H1 (cell line): ENCODE data around the gene CUEDC2. TPM values are rescaled to one million over a fixed set of nuclear protein-coding genes. Genes with fewer than 3 reads are reported as not detected.

Source experiments
- CTCF ChIA-PET: fragments of 300-600 bp; sonication (Branson Sonifier 250); formaldehyde crosslinking; loops from one replicate; lab custom pipeline; 2021; ENCODE audit not compliant: partially characterized antibody; lab: Charles Lee
- POLR2A ChIA-PET: fragments of 300-600 bp; sonication (Branson Sonifier 250); formaldehyde crosslinking; loops from one replicate; lab custom pipeline; 2021; ENCODE audit warnings: inconsistent platforms; ENCODE audit not compliant: partially characterized antibody; lab: Charles Lee
- DNase-seq, 2 experiments: peaks; one replicate each; pipeline versions ENCODE4 v3.0.0 to v3.0.0-alpha.2; 2010 to 2022; ENCODE audit warnings: low spot score in 2 of 2, low read depth in 1 of 2, mixed read lengths in 1 of 2
- FAIRE-seq: peaks from 2 replicates; lab custom pipeline; 2011; peaks lifted over from hg19 to GRCh38; lab: Jason Lieb, UNC
- H2AFZ ChIP-seq: 2 replicates; pipeline ENCODE4 v1.8.1; 2012; ENCODE audit warnings: low read length, inconsistent platforms
- H2AK5ac ChIP-seq: 2 replicates; pipeline ENCODE4 v1.6.1; 2013; ENCODE audit warnings: low read depth, low read length
- H2BK120ac ChIP-seq: replicated peaks from 2 replicates; pipeline ENCODE3; 2013; ENCODE audit warnings: low read depth, low read length, inconsistent platforms
- H2BK12ac ChIP-seq: 2 replicates; pipeline ENCODE4 v1.6.1; 2013; ENCODE audit warnings: low read depth, low read length
- H2BK15ac ChIP-seq: 2 replicates; pipeline ENCODE4 v1.6.1; 2013; ENCODE audit warnings: low read length
- H2BK20ac ChIP-seq: 2 replicates; pipeline ENCODE4 v1.6.1; 2013; ENCODE audit warnings: low read length
- H2BK5ac ChIP-seq: 2 replicates; pipeline ENCODE4 v1.6.1; 2013; ENCODE audit warnings: low read depth, low read length
- H3K14ac ChIP-seq: 2 replicates; pipeline ENCODE4 v1.6.1; 2013; ENCODE audit warnings: inconsistent platforms; ENCODE audit not compliant: insufficient read length
- H3K18ac ChIP-seq: 2 replicates; pipeline ENCODE4 v1.6.1; 2013; ENCODE audit warnings: low read length; ENCODE audit errors: extremely low read depth
- H3K23ac ChIP-seq: 2 replicates; pipeline ENCODE4 v1.6.1; 2013; ENCODE audit warnings: inconsistent platforms; ENCODE audit not compliant: insufficient read length
- H3K23me2 ChIP-seq: 2 replicates; pipeline ENCODE4 v1.6.1; 2013; ENCODE audit warnings: low read depth, low read length
- H3K27ac ChIP-seq: 2 replicates; pipeline ENCODE4 v1.6.1; 2011; ENCODE audit warnings: low read depth, low read length, inconsistent platforms
- H3K27me3 ChIP-seq, 4 experiments: replicated peaks in 1 of 4; 1 replicate in 1 of 4; 2 replicates in 3 of 4; pipeline versions ENCODE4 v1.6.1 to v1.8.1; 2011 to 2013; ENCODE audit warnings: low read length in 3 of 4, mild to moderate bottlenecking in 3 of 4, inconsistent platforms in 2 of 4, mixed read lengths in 2 of 4, moderate library complexity in 1 of 4; ENCODE audit not compliant: control insufficient read depth in 3 of 4, insufficient read depth in 3 of 4; ENCODE audit errors: extremely low read depth in 1 of 4
- H3K36me3 ChIP-seq, 4 experiments: 2 replicates each; pipeline versions ENCODE4 v1.6.1 to v1.8.1; 2011 to 2013; ENCODE audit warnings: mild to moderate bottlenecking in 4 of 4, low read length in 3 of 4, moderate library complexity in 2 of 4, control low read depth in 1 of 4, inconsistent platforms in 1 of 4; ENCODE audit not compliant: insufficient read depth in 4 of 4, control insufficient read depth in 2 of 4
- H3K4ac ChIP-seq: replicated peaks from 2 replicates; pipeline ENCODE3; 2013; ENCODE audit warnings: low read length, low read depth, mixed read lengths, inconsistent platforms; ENCODE audit not compliant: insufficient read length
- H3K4me1 ChIP-seq, 4 experiments: replicated peaks in 1 of 4; 1 replicate in 1 of 4; 2 replicates in 3 of 4; pipeline versions ENCODE4 v1.6.1 to v1.8.1; 2011 to 2013; ENCODE audit warnings: low read length in 3 of 4, inconsistent platforms in 2 of 4, mixed read lengths in 1 of 4; ENCODE audit not compliant: insufficient read depth in 4 of 4, control insufficient read depth in 3 of 4
- H3K4me2 ChIP-seq, 2 experiments: 2 replicates each; pipeline versions ENCODE4 v1.6.1 to v1.8.1; 2011 to 2013; ENCODE audit warnings: low read depth in 2 of 2, low read length in 2 of 2, control low read depth in 1 of 2, inconsistent platforms in 1 of 2, mild to moderate bottlenecking in 1 of 2; ENCODE audit not compliant: insufficient read depth in 1 of 2
- H3K4me3 ChIP-seq, 4 experiments: fragments of 200-600, 300-600 bp in 1 of 4; sonication (generic), shearing (Covaris generic), sonication (Bioruptor Twin) in 1 of 4; 2 replicates each; pipeline versions ENCODE4 v1.5.1 to v1.8.1; 2011 to 2016; ENCODE audit warnings: low read length in 4 of 4, low read depth in 3 of 4, control low read depth in 2 of 4, inconsistent platforms in 2 of 4, mild to moderate bottlenecking in 2 of 4, mixed read lengths in 1 of 4, moderate library complexity in 1 of 4; ENCODE audit not compliant: insufficient read depth in 2 of 4; ENCODE audit errors: extremely low read depth in 1 of 4
- H3K56ac ChIP-seq: replicated peaks from 2 replicates; pipeline ENCODE3; 2013; ENCODE audit warnings: low read depth, mild to moderate bottlenecking, mixed read lengths, low read length, inconsistent platforms; ENCODE audit not compliant: insufficient read length
- H3K79me1 ChIP-seq: 2 replicates; pipeline ENCODE4 v1.6.1; 2013; ENCODE audit warnings: low read depth, low read length, control low read depth
- H3K79me2 ChIP-seq, 2 experiments: 2 replicates each; pipeline versions ENCODE4 v1.6.1 to v1.8.1; 2012 to 2013; ENCODE audit warnings: low read length in 2 of 2, mild to moderate bottlenecking in 2 of 2, inconsistent platforms in 1 of 2; ENCODE audit not compliant: insufficient read depth in 2 of 2, control insufficient read depth in 1 of 2
- H3K9ac ChIP-seq, 4 experiments: replicated peaks in 1 of 4; 1 replicate in 1 of 4; 2 replicates in 3 of 4; pipeline versions ENCODE4 v1.6.1 to v1.8.1; 2011 to 2013; ENCODE audit warnings: low read depth in 3 of 4, low read length in 3 of 4, control low read depth in 2 of 4, mild to moderate bottlenecking in 2 of 4, moderate library complexity in 2 of 4, inconsistent platforms in 1 of 4; ENCODE audit errors: extremely low read depth in 1 of 4
- H3K9me3 ChIP-seq, 2 experiments: 2 replicates each; pipeline versions ENCODE4 v1.6.1 to v1.8.1; 2012 to 2013; ENCODE audit warnings: mild to moderate bottlenecking in 2 of 2, moderate library complexity in 2 of 2, control low read depth in 1 of 2, inconsistent platforms in 1 of 2, low read depth in 1 of 2, low read length in 1 of 2, mixed read lengths in 1 of 2; ENCODE audit not compliant: insufficient read depth in 2 of 2
- H4K20me1 ChIP-seq, 2 experiments: replicated peaks in 1 of 2; 2 replicates each; pipeline versions ENCODE3 to v1.8.1; 2011 to 2013; ENCODE audit warnings: inconsistent platforms in 2 of 2, low read length in 2 of 2, mild to moderate bottlenecking in 1 of 2; ENCODE audit not compliant: insufficient read depth in 2 of 2, control insufficient read depth in 1 of 2
- H4K5ac ChIP-seq: 2 replicates; pipeline ENCODE4 v1.6.1; 2013; ENCODE audit warnings: low read length, low read depth, mixed read lengths, inconsistent platforms; ENCODE audit not compliant: insufficient read length
- H4K8ac ChIP-seq: 2 replicates; pipeline ENCODE4 v1.8.0; 2013; ENCODE audit warnings: mild to moderate bottlenecking, moderate library complexity, low read length, inconsistent platforms; ENCODE audit not compliant: insufficient read depth; ENCODE audit errors: extremely low read depth
- H4K91ac ChIP-seq: replicated peaks from 2 replicates; pipeline ENCODE3; 2013; ENCODE audit warnings: low read length, mixed read lengths, inconsistent platforms; ENCODE audit not compliant: insufficient read length
- EZH2 ChIP-seq: fragments of 200-600 bp; sonication (generic); IDR thresholded peaks from 2 replicates; pipeline ENCODE4 v1.7.1; 2012; ENCODE audit warnings: low read depth, mild to moderate bottlenecking, moderate library complexity, low read length, inconsistent platforms; ENCODE audit not compliant: severe bottlenecking
- HDAC2 ChIP-seq, 2 experiments: fragments of 300-600 bp in 1 of 2; sonication (generic) in 1 of 2; IDR thresholded peaks; 2 replicates each; pipeline ENCODE4 v1.6.1; 2011 to 2012; ENCODE audit warnings: low read depth in 2 of 2, low read length in 2 of 2, mild to moderate bottlenecking in 2 of 2, moderate library complexity in 2 of 2, borderline replicate concordance in 1 of 2, inconsistent platforms in 1 of 2
- KDM4A ChIP-seq: IDR thresholded peaks from one replicate; pipeline ENCODE4 v1.7.1; 2012; ENCODE audit warnings: low read depth, mild to moderate bottlenecking, moderate library complexity, low read length, inconsistent platforms; ENCODE audit not compliant: severe bottlenecking
- POLR2A ChIP-seq, 2 experiments: IDR thresholded peaks; 1 replicate in 1 of 2; 2 replicates in 1 of 2; pipeline ENCODE4 v1.6.1; 2011; ENCODE audit warnings: low read depth in 2 of 2, low read length in 2 of 2, mild to moderate bottlenecking in 2 of 2; ENCODE audit errors: control extremely low read depth in 1 of 2
- RFX5 ChIP-seq: IDR thresholded peaks from 2 replicates; pipeline ENCODE4 v1.6.1; 2011; ENCODE audit warnings: low read depth, low read length, improper control_type of control experiment, borderline replicate concordance
- RNF2 ChIP-seq: fragments of 200-900, 300-1000 bp; sonication (generic); IDR thresholded peaks from 2 replicates; pipeline ENCODE4 v1.7.1; 2016; ENCODE audit warnings: borderline replicate concordance, low read depth, mild to moderate bottlenecking, antibody characterized with exemption, low read length; ENCODE audit not compliant: poor library complexity, severe bottlenecking; ENCODE audit errors: missing control alignments
- SIX5 ChIP-seq: IDR thresholded peaks from 2 replicates; pipeline ENCODE4 v1.6.1; 2011; ENCODE audit warnings: mild to moderate bottlenecking, low read depth, low read length
- SUZ12 ChIP-seq: fragments of 200-600 bp; sonication (generic); IDR thresholded peaks from 2 replicates; pipeline ENCODE4 v1.6.1; 2012; ENCODE audit warnings: mild to moderate bottlenecking, inconsistent platforms, low read length, moderate library complexity, mixed read lengths
- WGBS, 2 experiments: shearing (Covaris generic) in 1 of 2; methylation state at CpG; one replicate each; pipeline versions ENCODE4 v1.1.6 to v1.1.7; 2013 to 2015; ENCODE audit warnings: low lambda C conversion rate in 2 of 2, mixed read lengths in 2 of 2, inconsistent platforms in 1 of 2, low coverage in 1 of 2, missing lambda C conversion rate in 1 of 2; ENCODE audit not compliant: insufficient replicate concordance in 2 of 2, insufficient coverage in 1 of 2, insufficient read length in 1 of 2; ENCODE audit errors: extremely low coverage in 1 of 2, missing lambda C conversion rate in 1 of 2; 5-methylcytosine and 5-hydroxymethylcytosine counted together
- polyA plus RNA-seq, 7 experiments: library from polyadenylated mRNA; depleted of rRNA in 3 of 7; stranded (reverse) in 5 of 7; unstranded in 2 of 7; fragments of >200 nt in 5 of 7; fragments of 200-250 nt in 2 of 7; gene quantifications; 1 replicate in 5 of 7; 2 replicates in 1 of 7; 4 replicates in 1 of 7; pipeline versions ENCODE4 v1.2.1 to v1.2.3, GENCODE V29; 2011 to 2013; ENCODE audit warnings: missing spikeins in 2 of 7, mixed read lengths in 2 of 7
- total RNA-seq: library from RNA; stranded (reverse); fragmentation: NEBNext Ultra II Directional; extraction: Animal tissue kit (Norgen Biotek cat#: 25700); gene quantifications from 2 replicates; pipeline ENCODE4 v1.2.1, GENCODE V29; 2021
- TF ChIP-seq, protein P1 (sequence below): IDR thresholded peaks from 2 replicates; pipeline ENCODE4 v1.6.1; 2011; ENCODE audit warnings: low read depth, mild to moderate bottlenecking, low read length; ENCODE audit not compliant: insufficient read depth

Gene CUEDC2
- total and polyA plus RNA-seq, 2 of the 8 experiments (the other 6 are each of a cell fraction or from before 2014, with no cell fraction given): 41.7 to 55.2 TPM

- H3K56ac ChIP-seq: no peak overlapping the region
Observed at GRCh38 chr10:102394801-102395399, 37.5 kb downstream of the CUEDC2 start.

More at GRCh38 chr10:102394801-102395399, 37.5 kb downstream of the CUEDC2 start:
- H3K14ac ChIP-seq: no peak overlapping the region
- H3K4me3 ChIP-seq: peak overlapping the region; percentile 29 to 69 (median 55)
- H4K91ac ChIP-seq: no peak overlapping the region
- no peak overlapping the region for H2BK20ac ChIP-seq
- H3K23ac ChIP-seq: no peak overlapping the region
- no peaks in the 10 kb centered on the region for H3K79me1 ChIP-seq
- H4K5ac ChIP-seq: no peak overlapping the region
- peaks cover 13% of the 10 kb centered on the region for H3K23me2 ChIP-seq
- no peaks in the 10 kb centered on the region for H3K79me2 ChIP-seq
- no peak overlapping the region for H2BK120ac ChIP-seq
- H2BK12ac ChIP-seq: peak overlapping the region; percentile 72
- peak overlapping the region; percentile 98 to 100 for H3K4me2 ChIP-seq
- H3K4ac ChIP-seq: peak overlapping the region; percentile 21
- peaks cover 3 to 12% of the 10 kb centered on the region in 2 experiments for H4K20me1 ChIP-seq
- peak overlapping the region; percentile 91; the same call in 1 of the 2 replicates for H4K8ac ChIP-seq
- H2AFZ ChIP-seq: no peak overlapping the region
- CTCF ChIA-PET: interaction anchor here (0.6 to 16.4 kb wide), 14 partner anchors 10 to 226 kb away, joined by 3 to 357 read pairs (median 7); partner anchors contain the start of genes C10orf95, CUEDC2, ELOVL3 and FBXL15
- H3K9ac ChIP-seq: peak overlapping the region in 3 of 4 experiments; percentile 51 to 67 (median 54); a peak in 6 of 7 replicates
- peaks cover 0 to 22% (median 21%) of the 10 kb centered on the region in 4 experiments; a peak in 6 of 7 replicates for H3K27me3 ChIP-seq
- H3K18ac ChIP-seq: peak overlapping the region; percentile 78
- peaks cover 0 to 4% (median 2%) of the 10 kb centered on the region in 4 experiments; a peak in 4 of 8 replicates for H3K36me3 ChIP-seq
- WGBS, 2 experiments: 11% methylated on average over 27 of the region's 35 CpGs; no CpG with 5 or more reads in 1 of the 2 experiments
- TF ChIP-seq HDAC2 (IDR thresholded peaks at IDR 0.05; ENCODE audit: borderline replicate concordance in 1 of 2, low read depth in 2 of 2, low read length in 2 of 2) (no peak), RFX5 (no peak), SIX5 (no peak), POLR2A (IDR thresholded peaks at IDR 0.05; ENCODE audit: control extremely low read depth in 1 of 2, low read depth in 2 of 2, low read length in 2 of 2) (no peak), KDM4A (no peak), EZH2 (peak; percentile 49), RNF2 (peak; percentile 48), SUZ12 (peak; percentile 60)
- TF ChIP-seq, protein P1, sequence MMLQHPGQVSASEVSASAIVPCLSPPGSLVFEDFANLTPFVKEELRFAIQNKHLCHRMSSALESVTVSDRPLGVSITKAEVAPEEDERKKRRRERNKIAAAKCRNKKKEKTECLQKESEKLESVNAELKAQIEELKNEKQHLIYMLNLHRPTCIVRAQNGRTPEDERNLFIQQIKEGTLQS: no peak
- no peaks in the 10 kb centered on the region for H3K9me3 ChIP-seq
- DNase-seq (no peak), FAIRE-seq (no peak)
- peak overlapping the region; percentile 43; the same call in 1 of the 2 replicates for H2AK5ac ChIP-seq
- H2BK15ac ChIP-seq: peak overlapping the region; percentile 66; the same call in 1 of the 2 replicates
- POLR2A ChIA-PET: interaction anchor here (1.0 to 5.8 kb wide), 10 partner anchors 11 to 243 kb away, joined by 3 to 33 read pairs (median 6); partner anchors contain the start of genes FBXL15, NOLC1 and PSD
- H3K27ac ChIP-seq: peak overlapping the region; percentile 35; the same call in 1 of the 2 replicates
- H2BK5ac ChIP-seq: no peak overlapping the region
- peaks cover 0 to 20% (median 12%) of the 10 kb centered on the region in 4 experiments; a peak in 6 of 7 replicates for H3K4me1 ChIP-seq
